DMS53 treated with DMSO at 0.1 percent for 48 hours (cell line): ENCODE data around the gene GNAQ.

Source experiments
- DNase-seq: peaks from one replicate; lab custom pipeline; 2025; ENCODE audit not compliant: unreplicated experiment; lab: John Stamatoyannopoulos, UW

The GNAQ gene

GRCh38 chr9:78031893-78032729 lies 500 bp upstream of the GNAQ start:
- DNase-seq: peak; percentile 68

GRCh38 chr9:78030553-78031443 lies 813 bp downstream of the GNAQ start:
- DNase-seq: no peak

- no peak for DNase-seq
Measured at GRCh38 chr9:78030296-78030552, 1.4 kb downstream of the GNAQ start.

GRCh38 chr9:78029551-78030295 lies 1.9 kb downstream of the GNAQ start:
- no peak for DNase-seq

- DNase-seq: no peak
Measured at GRCh38 chr9:78028926-78029325, 2.7 kb downstream of the GNAQ start.

- no peak for DNase-seq
Measured at GRCh38 chr9:78026947-78027346, 4.7 kb downstream of the GNAQ start.

- DNase-seq: no peak
Measured at GRCh38 chr9:78026416-78026815, 5.2 kb downstream of the GNAQ start.

GRCh38 chr9:78025186-78025585 lies 6.4 kb downstream of the GNAQ start:
- DNase-seq: no peak

- no peak for DNase-seq
Measured at GRCh38 chr9:78023003-78023741, 8.4 kb downstream of the GNAQ start.

GRCh38 chr9:78021697-78022096 lies 9.9 kb downstream of the GNAQ start:
- DNase-seq: no peak

- DNase-seq: no peak
Measured at GRCh38 chr9:78017190-78017693, 14.4 kb downstream of the GNAQ start.

- DNase-seq: no peak
Measured at GRCh38 chr9:78015241-78015640, 16.4 kb downstream of the GNAQ start.

GRCh38 chr9:78014776-78015175 lies 16.8 kb downstream of the GNAQ start:
- DNase-seq: no peak

GRCh38 chr9:78013934-78014333 lies 17.7 kb downstream of the GNAQ start:
- no peak for DNase-seq

- DNase-seq: no peak
Measured at GRCh38 chr9:78011049-78011448, 20.6 kb downstream of the GNAQ start.

GRCh38 chr9:78010445-78010844 lies 21.2 kb downstream of the GNAQ start:
- no peak for DNase-seq

- no peak for DNase-seq
Measured at GRCh38 chr9:78009186-78009585, 22.4 kb downstream of the GNAQ start.

GRCh38 chr9:78006734-78007133 lies 24.9 kb downstream of the GNAQ start:
- no peak for DNase-seq

GRCh38 chr9:78005231-78006002 lies 26.2 kb downstream of the GNAQ start:
- no peak for DNase-seq
